ENCODE data around the gene CA5A. TPM values are rescaled to one million over a fixed set of nuclear protein-coding genes. Genes with fewer than 3 reads are reported as not detected.

Gene CA5A
- total and polyA plus RNA-seq, 2 of the 13 experiments (the other 11 are each of a cell fraction or from before 2014, with no cell fraction given) = 66.8 to 106 TPM

DNA sequence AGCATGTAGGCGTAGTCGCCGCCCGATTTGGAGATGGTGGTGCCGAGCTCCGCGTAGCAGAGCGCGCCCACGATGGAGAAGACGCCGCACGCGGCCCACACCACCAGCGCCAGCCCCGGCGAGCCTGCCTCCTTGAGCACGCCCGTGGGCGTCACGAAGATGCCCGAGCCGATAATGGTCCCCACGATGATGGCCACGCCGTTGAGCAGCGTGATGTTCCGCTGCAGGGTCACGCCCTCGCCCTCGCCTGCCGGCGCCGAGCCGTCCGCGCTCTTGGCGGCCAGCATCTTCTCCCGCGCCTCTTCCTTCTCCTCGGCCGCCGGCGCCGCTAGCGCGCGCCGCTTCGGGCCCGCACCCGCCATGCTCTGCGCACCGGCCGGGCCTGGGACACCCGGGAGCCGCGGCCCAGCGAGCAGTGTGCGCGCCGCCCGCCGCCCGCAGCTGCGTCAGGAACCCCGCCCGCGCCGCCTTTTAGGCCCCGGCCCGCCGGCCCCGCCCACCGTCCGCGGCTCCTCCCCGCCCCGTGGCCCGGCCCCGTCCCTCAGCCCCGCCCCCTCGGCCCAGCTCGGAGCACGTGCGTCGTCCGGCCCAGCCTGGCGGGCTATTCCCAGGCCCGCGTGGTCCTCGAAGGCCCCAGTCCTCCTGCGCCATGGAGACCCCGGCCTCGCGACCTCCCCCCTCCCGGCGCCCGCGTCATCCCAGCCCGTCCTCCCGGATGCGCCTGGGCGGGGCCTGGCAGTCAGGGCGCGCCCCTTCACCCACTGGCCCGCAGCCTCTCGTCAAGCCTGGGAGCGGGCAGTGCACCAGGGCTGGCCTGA lies 67.1 kb downstream of the CA5A start, which contains the start of gene SLC7A5 (continued):
- TF ChIP-seq YEATS2 (CRISPR knock-in tag; IDR thresholded peaks at IDR 0.05; ENCODE audit: borderline replicate concordance) = peak; percentile 37; the same call in 1 of the 2 replicates
- peak; percentile 93 for TF ChIP-seq ZNF547 (CRISPR knock-in tag; IDR thresholded peaks at IDR 0.05)
- TF ChIP-seq ZNF614 (CRISPR knock-in tag; IDR thresholded peaks at IDR 0.05; ENCODE audit: borderline replicate concordance) = peak; percentile 36; the same call in 1 of the 2 replicates
- TF ChIP-seq, protein P1, sequence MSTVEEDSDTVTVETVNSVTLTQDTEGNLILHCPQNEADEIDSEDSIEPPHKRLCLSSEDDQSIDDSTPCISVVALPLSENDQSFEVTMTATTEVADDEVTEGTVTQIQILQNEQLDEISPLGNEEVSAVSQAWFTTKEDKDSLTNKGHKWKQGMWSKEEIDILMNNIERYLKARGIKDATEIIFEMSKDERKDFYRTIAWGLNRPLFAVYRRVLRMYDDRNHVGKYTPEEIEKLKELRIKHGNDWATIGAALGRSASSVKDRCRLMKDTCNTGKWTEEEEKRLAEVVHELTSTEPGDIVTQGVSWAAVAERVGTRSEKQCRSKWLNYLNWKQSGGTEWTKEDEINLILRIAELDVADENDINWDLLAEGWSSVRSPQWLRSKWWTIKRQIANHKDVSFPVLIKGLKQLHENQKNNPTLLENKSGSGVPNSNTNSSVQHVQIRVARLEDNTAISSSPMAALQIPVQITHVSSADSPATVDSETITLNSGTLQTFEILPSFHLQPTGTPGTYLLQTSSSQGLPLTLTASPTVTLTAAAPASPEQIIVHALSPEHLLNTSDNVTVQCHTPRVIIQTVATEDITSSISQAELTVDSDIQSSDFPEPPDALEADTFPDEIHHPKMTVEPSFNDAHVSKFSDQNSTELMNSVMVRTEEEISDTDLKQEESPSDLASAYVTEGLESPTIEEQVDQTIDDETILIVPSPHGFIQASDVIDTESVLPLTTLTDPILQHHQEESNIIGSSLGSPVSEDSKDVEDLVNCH (CRISPR knock-in tag; IDR thresholded peaks at IDR 0.05) = peak; percentile 84; the same call in 1 of the 2 replicates
- TF ChIP-seq, protein P2, sequence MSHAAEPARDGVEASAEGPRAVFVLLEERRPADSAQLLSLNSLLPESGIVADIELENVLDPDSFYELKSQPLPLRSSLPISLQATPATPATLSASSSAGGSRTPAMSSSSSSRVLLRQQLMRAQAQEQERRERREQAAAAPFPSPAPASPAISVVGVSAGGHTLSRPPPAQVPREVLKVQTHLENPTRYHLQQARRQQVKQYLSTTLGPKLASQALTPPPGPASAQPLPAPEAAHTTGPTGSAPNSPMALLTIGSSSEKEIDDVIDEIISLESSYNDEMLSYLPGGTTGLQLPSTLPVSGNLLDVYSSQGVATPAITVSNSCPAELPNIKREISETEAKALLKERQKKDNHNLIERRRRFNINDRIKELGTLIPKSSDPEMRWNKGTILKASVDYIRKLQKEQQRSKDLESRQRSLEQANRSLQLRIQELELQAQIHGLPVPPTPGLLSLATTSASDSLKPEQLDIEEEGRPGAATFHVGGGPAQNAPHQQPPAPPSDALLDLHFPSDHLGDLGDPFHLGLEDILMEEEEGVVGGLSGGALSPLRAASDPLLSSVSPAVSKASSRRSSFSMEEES (CRISPR knock-in tag; IDR thresholded peaks at IDR 0.05) = peak; percentile 85
- peak; percentile 37; the same call in 1 of the 2 replicates for TF ChIP-seq SOX5 (CRISPR knock-in tag; IDR thresholded peaks at IDR 0.05; ENCODE audit: borderline replicate concordance)
- TF ChIP-seq ZNF616 (CRISPR knock-in tag; IDR thresholded peaks at IDR 0.05; ENCODE audit: low read depth) = peak; percentile 88; the same call in 1 of the 2 replicates
- TF ChIP-seq NR2C2 (CRISPR knock-in tag; IDR thresholded peaks at IDR 0.05; ENCODE audit: borderline replicate concordance) = 0 out of 2 replicates have a peak, but pooled peaks have one; percentile 40
- TF ChIP-seq ZNF605 (CRISPR knock-in tag; IDR thresholded peaks at IDR 0.05) = peak; percentile 75
- TF ChIP-seq, protein P3, sequence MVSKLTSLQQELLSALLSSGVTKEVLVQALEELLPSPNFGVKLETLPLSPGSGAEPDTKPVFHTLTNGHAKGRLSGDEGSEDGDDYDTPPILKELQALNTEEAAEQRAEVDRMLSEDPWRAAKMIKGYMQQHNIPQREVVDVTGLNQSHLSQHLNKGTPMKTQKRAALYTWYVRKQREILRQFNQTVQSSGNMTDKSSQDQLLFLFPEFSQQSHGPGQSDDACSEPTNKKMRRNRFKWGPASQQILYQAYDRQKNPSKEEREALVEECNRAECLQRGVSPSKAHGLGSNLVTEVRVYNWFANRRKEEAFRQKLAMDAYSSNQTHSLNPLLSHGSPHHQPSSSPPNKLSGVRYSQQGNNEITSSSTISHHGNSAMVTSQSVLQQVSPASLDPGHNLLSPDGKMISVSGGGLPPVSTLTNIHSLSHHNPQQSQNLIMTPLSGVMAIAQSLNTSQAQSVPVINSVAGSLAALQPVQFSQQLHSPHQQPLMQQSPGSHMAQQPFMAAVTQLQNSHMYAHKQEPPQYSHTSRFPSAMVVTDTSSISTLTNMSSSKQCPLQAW (CRISPR knock-in tag; IDR thresholded peaks at IDR 0.05) = 0 out of 2 replicates have a peak, but pooled peaks have one; percentile 34
- peak; percentile 96; the same call in 1 of the 2 replicates for TF ChIP-seq ZNF672 (CRISPR knock-in tag; IDR thresholded peaks at IDR 0.05)
- TF ChIP-seq PITX1 (CRISPR knock-in tag; IDR thresholded peaks at IDR 0.05) = peak; percentile 34; the same call in 1 of the 2 replicates
- TF ChIP-seq ZNF235 (CRISPR knock-in tag; IDR thresholded peaks at IDR 0.05; ENCODE audit: borderline replicate concordance) = peak; percentile 87; the same call in 1 of the 2 replicates
- TF ChIP-seq ZNF776 (CRISPR knock-in tag; IDR thresholded peaks at IDR 0.05) = peak; percentile 82
- TF ChIP-seq YEATS4 (CRISPR knock-in tag; IDR thresholded peaks at IDR 0.05; ENCODE audit: borderline replicate concordance) = peak; percentile 65
- TF ChIP-seq, protein P4, sequence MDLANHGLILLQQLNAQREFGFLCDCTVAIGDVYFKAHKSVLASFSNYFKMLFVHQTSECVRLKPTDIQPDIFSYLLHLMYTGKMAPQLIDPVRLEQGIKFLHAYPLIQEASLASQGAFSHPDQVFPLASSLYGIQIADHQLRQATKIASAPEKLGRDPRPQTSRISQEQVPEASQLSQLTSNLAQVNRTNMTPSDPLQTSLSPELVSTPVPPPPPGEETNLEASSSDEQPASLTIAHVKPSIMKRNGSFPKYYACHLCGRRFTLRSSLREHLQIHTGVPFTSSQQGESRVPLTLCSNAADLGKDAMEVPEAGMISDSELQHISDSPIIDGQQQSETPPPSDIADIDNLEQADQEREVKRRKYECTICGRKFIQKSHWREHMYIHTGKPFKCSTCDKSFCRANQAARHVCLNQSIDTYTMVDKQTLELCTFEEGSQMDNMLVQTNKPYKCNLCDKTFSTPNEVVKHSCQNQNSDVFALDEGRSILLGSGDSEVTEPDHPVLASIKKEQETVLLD (CRISPR knock-in tag; IDR thresholded peaks at IDR 0.05; ENCODE audit: low read depth) = peak; percentile 67; the same call in 1 of the 2 replicates
- peak; percentile 97 for TF ChIP-seq ZNF333 (CRISPR knock-in tag; IDR thresholded peaks at IDR 0.05; ENCODE audit: borderline replicate concordance)
- TF ChIP-seq ZNF20 (CRISPR knock-in tag; IDR thresholded peaks at IDR 0.05) = peak; percentile 39; the same call in 1 of the 2 replicates
- TF ChIP-seq JDP2 (CRISPR knock-in tag; IDR thresholded peaks at IDR 0.05; ENCODE audit: borderline replicate concordance) = peak; percentile 80; the same call in 1 of the 2 replicates
- 0 out of 2 replicates have a peak, but pooled peaks have one; percentile 49 for TF ChIP-seq ZNF136 (CRISPR knock-in tag; IDR thresholded peaks at IDR 0.05; ENCODE audit: low read depth)
- peak; percentile 46; the same call in 1 of the 2 replicates for TF ChIP-seq ESRRA (CRISPR knock-in tag; IDR thresholded peaks at IDR 0.05; ENCODE audit: low read depth)
